Endothelial cell of umbilical vein (primary cell): ENCODE measurements around the gene LARP1B. TPM values are rescaled to one million over a fixed set of nuclear protein-coding genes. Genes with fewer than 3 reads are reported as not detected.
"Not testable (repeated sequence)": the region's sequence is repeated elsewhere in the genome, so short reads cannot be mapped to it uniquely, and the experiment has no call there.

Experiments
- BruUV-seq: library from RNA; stranded (reverse); fragments of 400-500 nt; replicated peaks from 2 replicates; lab custom pipeline; 2021; lab: Mats Ljungman, UMichigan
- CTCF ChIA-PET: fragments of 300-600, 350-600 bp; sonication (Branson Sonifier 250); formaldehyde crosslinking; loops from one replicate; lab custom pipeline; 2021; ENCODE audit warnings: antibody characterized with exemption, inconsistent platforms; lab: Charles Lee
- POLR2A ChIA-PET: fragments of 300-600, 350-600 bp; sonication (Branson Sonifier 250); formaldehyde crosslinking; loops from one replicate; lab custom pipeline; 2021; ENCODE audit warnings: antibody characterized with exemption, inconsistent platforms; lab: Charles Lee
- DNase-seq: peaks from one replicate; pipeline ENCODE4 v3.0.0-alpha.2; 2011; ENCODE audit warnings: low read depth, low spot score
- FAIRE-seq: peaks from 2 replicates; lab custom pipeline; 2011; peaks lifted over from hg19 to GRCh38; lab: Jason Lieb, UNC
- H2AFZ ChIP-seq: 2 replicates; pipeline ENCODE4 v1.6.0; 2012; ENCODE audit warnings: low read depth, low read length, control low read depth, inconsistent platforms
- H3K27ac ChIP-seq: 2 replicates; pipeline ENCODE4 v1.5.1; 2011; ENCODE audit warnings: low read depth, mild to moderate bottlenecking, control low read depth, low read length, moderate library complexity; ENCODE audit not compliant: insufficient read depth
- H3K27me3 ChIP-seq, 2 experiments: 2 replicates each; pipeline versions ENCODE4 v1.6.0 to v1.6.1; 2011; ENCODE audit warnings: low read length in 2 of 2, mixed read lengths in 1 of 2; ENCODE audit not compliant: control insufficient read depth in 2 of 2, insufficient read depth in 2 of 2
- H3K36me3 ChIP-seq, 2 experiments: 2 replicates in 1 of 2; 3 replicates in 1 of 2; pipeline ENCODE4 v1.5.1; 2011; ENCODE audit warnings: low read length in 2 of 2, mild to moderate bottlenecking in 1 of 2, moderate library complexity in 1 of 2; ENCODE audit not compliant: control insufficient read depth in 2 of 2, insufficient read depth in 2 of 2; ENCODE audit errors: extremely low read depth in 1 of 2
- H3K4me1 ChIP-seq: 3 replicates; pipeline ENCODE4 v1.5.1; 2011; ENCODE audit warnings: mild to moderate bottlenecking, low read length; ENCODE audit not compliant: control insufficient read depth, insufficient read depth; ENCODE audit errors: extremely low read depth
- H3K4me2 ChIP-seq: 2 replicates; pipeline ENCODE4 v1.6.1; 2011; ENCODE audit warnings: low read length, control low read depth, mixed read lengths; ENCODE audit not compliant: insufficient read depth
- H3K4me3 ChIP-seq, 3 experiments: fragments of 200-600 bp in 1 of 3; sonication (generic), shearing (Covaris generic) in 1 of 3; replicated peaks in 1 of 3; 2 replicates each; pipeline ENCODE4 v1.5.1; 2011 to 2016; ENCODE audit warnings: control low read depth in 3 of 3, low read length in 3 of 3, mild to moderate bottlenecking in 2 of 3, inconsistent platforms in 1 of 3, low read depth in 1 of 3, moderate library complexity in 1 of 3; ENCODE audit not compliant: insufficient read depth in 1 of 3
- H3K79me2 ChIP-seq: 2 replicates; pipeline ENCODE4 v1.6.0; 2012; ENCODE audit warnings: low read length, inconsistent platforms; ENCODE audit not compliant: control insufficient read depth, insufficient read depth
- H3K9ac ChIP-seq: replicated peaks from 2 replicates; pipeline ENCODE3; 2011; ENCODE audit warnings: low read length, control low read depth; ENCODE audit not compliant: insufficient read depth; ENCODE audit errors: extremely low read depth
- H3K9me1 ChIP-seq: replicated peaks from 3 replicates; pipeline ENCODE4 v1.6.0; 2011; ENCODE audit warnings: mild to moderate bottlenecking, low read length; ENCODE audit not compliant: control insufficient read depth, insufficient read depth; ENCODE audit errors: extremely low read depth
- H3K9me3 ChIP-seq: replicated peaks from 2 replicates; pipeline ENCODE4 v1.5.1; 2012; ENCODE audit warnings: low read length, inconsistent platforms; ENCODE audit not compliant: control insufficient read depth, insufficient read depth
- H4K20me1 ChIP-seq: replicated peaks from 2 replicates; pipeline ENCODE3; 2011; ENCODE audit warnings: mild to moderate bottlenecking, low read length; ENCODE audit not compliant: control insufficient read depth, insufficient read depth; ENCODE audit errors: extremely low read depth
- CTCF ChIP-seq, 2 donors: IDR thresholded peaks; 1 replicate in 1 of 2; 2 replicates in 1 of 2; pipeline ENCODE4 v1.5.1; 2011; ENCODE audit warnings: low read length in 2 of 2, mild to moderate bottlenecking in 2 of 2, moderate library complexity in 2 of 2, control low read depth in 1 of 2, inconsistent platforms in 1 of 2, low read depth in 1 of 2; ENCODE audit not compliant: insufficient read depth in 1 of 2; ENCODE audit errors: extremely low read depth in 1 of 2
- FOS ChIP-seq: IDR thresholded peaks from 2 replicates; pipeline ENCODE4 v1.6.1; 2011; ENCODE audit warnings: mild to moderate bottlenecking, low read length, moderate library complexity, borderline replicate concordance; ENCODE audit not compliant: insufficient read depth
- JUN ChIP-seq: IDR thresholded peaks from 2 replicates; pipeline ENCODE4 v1.6.1; 2011; ENCODE audit warnings: borderline replicate concordance, low read depth; ENCODE audit not compliant: insufficient read length, insufficient read depth
- dilution Hi-C: fragments of 300-500 bp; cut with MboI; formaldehyde crosslinking; loops from one replicate; pipeline ENCODE4 v1.15.0; 2019; ENCODE audit warnings: low sequenced_read_pairs; ENCODE audit not compliant: extremely low pct_ligation_motif_present
- intact Hi-C: fragments of 100-400 bp; cut with micrococcal nuclease; formaldehyde crosslinking; loops from one replicate; pipeline ENCODE4 v1.10.0; 2022
- polyA plus RNA-seq, 4 experiments: library from polyadenylated mRNA; depleted of rRNA in 3 of 4; stranded (reverse) in 3 of 4; unstranded in 1 of 4; fragments of >200 nt; gene quantifications; 2 replicates each; pipeline versions ENCODE4 v1.2.1 to v1.2.3, GENCODE V29; 2011 to 2012; ENCODE audit warnings: missing spikeins in 1 of 4
- total RNA-seq: library from RNA; stranded (reverse); gene quantifications from 2 replicates; pipeline ENCODE4 v1.2.3, GENCODE V29; 2021
- TF ChIP-seq, protein P1 (sequence below): IDR thresholded peaks from 2 replicates; pipeline ENCODE4 v1.6.1; 2011; ENCODE audit not compliant: insufficient read depth, insufficient read length

Gene LARP1B
- total and polyA plus RNA-seq, 2 donors (not counting 3 experiments of a cell fraction or from before 2014, with no cell fraction given): 7.3 to 28.8 TPM

- Histone ChIP-seq H3K4me1 (peaks cover 10% of the 10 kb centered on the region), H3K27me3 (no peaks in the 10 kb centered on the region), H3K9ac (peak overlapping the region; percentile 82), H3K9me1 (no peaks in the 10 kb centered on the region), H3K36me3 (no peaks in the 10 kb centered on the region), H2AFZ (peak overlapping the region; percentile 73), H3K27ac (peak overlapping the region; percentile 87), H3K4me2 (peak overlapping the region; percentile 89), H3K9me3 (no peaks in the 10 kb centered on the region), H3K4me3 (peak overlapping the region; percentile 74 to 86 (median 79)), H4K20me1 (peaks cover 3% of the 10 kb centered on the region), H3K79me2 (peaks cover 49% of the 10 kb centered on the region)
- ChIA-PET POLR2A (interaction anchor here (0.8 to 1.4 kb wide), 2 partner anchors 97 to 225 kb away, joined by 3 to 11 read pairs; partner anchors contain the start of genes ABHD18, MFSD8 and PGRMC2), CTCF (interaction anchor here (0.8 to 1.6 kb wide), 4 partner anchors 19 to 158 kb away, joined by 3 to 5 read pairs (median 4); no protein-coding TSS in a partner anchor)
- intact Hi-C loops: loop anchor here (1.0 to 5.0 kb wide), 9 partner anchors 93 to 1030 kb away; partner anchors contain the start of genes ABHD18, HSPA4L, MFSD8 and PGRMC2
- TF ChIP-seq, protein P1, sequence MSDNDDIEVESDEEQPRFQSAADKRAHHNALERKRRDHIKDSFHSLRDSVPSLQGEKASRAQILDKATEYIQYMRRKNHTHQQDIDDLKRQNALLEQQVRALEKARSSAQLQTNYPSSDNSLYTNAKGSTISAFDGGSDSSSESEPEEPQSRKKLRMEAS: no peak
- TF ChIP-seq JUN: no peak
- TF ChIP-seq FOS: no peak
- peak in 1 of 2 donors; percentile 28 for TF ChIP-seq CTCF (IDR thresholded peaks at IDR 0.05; ENCODE audit: extremely low read depth in 1 of 2, insufficient read depth in 1 of 2, low read depth in 1 of 2, low read length in 2 of 2)
- BruUV-seq: TSS peak; percentile 17
- peak; percentile 80 for FAIRE-seq
- peak; percentile 64 for DNase-seq
- dilution Hi-C loops: no loop called here
These were observed 739 bp downstream of the LARP1B start for GRCh38 chr4:128061566-128062536.

DNA sequence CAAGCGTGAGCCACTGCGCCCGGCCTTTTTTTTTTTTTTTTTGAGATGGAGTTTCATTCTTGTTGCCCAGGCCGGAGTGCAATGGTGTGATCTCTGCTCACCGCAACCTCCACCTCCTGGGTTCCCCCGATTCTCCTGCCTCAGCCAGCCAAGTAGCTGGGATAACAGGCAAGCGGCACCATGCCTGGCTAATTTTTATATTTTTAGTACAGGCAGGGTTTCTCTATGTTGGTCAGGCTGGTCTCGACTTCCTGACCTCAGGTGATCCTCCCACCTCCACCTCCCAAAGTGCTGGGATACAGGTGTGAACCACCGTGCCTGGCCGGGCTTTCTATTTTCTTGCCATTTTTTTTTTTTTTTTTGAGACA is 5.3 kb downstream of the LARP1B start:
- dilution Hi-C loops, H3K4me2 ChIP-seq, H3K9ac ChIP-seq, H2AFZ ChIP-seq, BruUV-seq, FAIRE-seq, H3K27ac ChIP-seq, H4K20me1 ChIP-seq, H3K4me1 ChIP-seq, H3K36me3 ChIP-seq, DNase-seq, H3K9me1 ChIP-seq, POLR2A ChIA-PET, H3K9me3 ChIP-seq, H3K4me3 ChIP-seq, H3K27me3 ChIP-seq: not testable (repeated sequence)
- intact Hi-C loops: loop anchor here (5.0 kb wide), 1 partner anchor 126 kb away; no protein-coding TSS in a partner anchor
- CTCF ChIA-PET: interaction anchor here (0.6 kb wide), 1 partner anchor 125 kb away, joined by 4 read pairs; no protein-coding TSS in a partner anchor
- peaks cover 84% of the 10 kb centered on the region for H3K79me2 ChIP-seq
